GM23248 (cell line): ENCODE results near the gene PITPNM2.

Source experiments
- EZH2 ChIP-seq: fragments of 200-600 bp; sonication (generic); IDR thresholded peaks from 2 replicates; pipeline ENCODE4 v1.6.1; 2018; ENCODE audit warnings: antibody characterized with exemption, mild to moderate bottlenecking; ENCODE audit not compliant: insufficient read depth, poor library complexity, severe bottlenecking
- EZH2phosphoT487 ChIP-seq: fragments of 200-600 bp; sonication (generic); IDR thresholded peaks from 2 replicates; pipeline ENCODE4 v1.6.1; 2018; ENCODE audit warnings: antibody characterized with exemption, moderate library complexity, mild to moderate bottlenecking, low read depth; ENCODE audit not compliant: insufficient read depth

DNA sequence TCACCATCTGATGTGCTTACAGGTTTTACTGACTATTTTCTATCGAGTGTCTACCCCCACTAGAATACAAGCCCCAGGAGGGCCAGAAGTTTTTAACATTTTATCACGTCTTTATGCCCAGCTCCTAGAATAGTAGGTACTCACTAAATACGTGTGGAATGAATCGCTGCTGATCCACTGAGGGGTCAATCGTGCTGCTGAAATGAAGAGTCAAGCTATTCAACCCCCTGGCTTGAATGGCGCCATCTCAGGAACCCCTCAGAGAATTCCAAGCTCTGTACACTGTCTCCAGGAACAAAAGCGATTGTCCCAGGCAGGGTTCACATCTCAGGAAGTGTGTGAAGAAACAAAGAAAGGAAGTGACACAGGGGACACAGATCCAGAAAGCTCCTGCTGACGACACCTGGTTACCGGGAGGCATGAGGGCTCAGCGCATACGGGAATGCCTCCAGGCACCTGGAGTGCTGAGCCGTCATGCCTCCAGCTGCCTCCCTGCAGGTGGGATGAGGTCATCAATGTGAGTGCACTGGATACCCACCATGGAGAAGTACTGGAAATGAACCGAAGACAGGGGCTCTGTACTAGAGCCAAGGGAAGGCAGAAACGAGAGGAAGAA, 45.6 kb downstream of the PITPNM2 start:
- no peak for TF ChIP-seq EZH2phosphoT487
- no peak for TF ChIP-seq EZH2
